GM12878 (cell line): ENCODE results near the gene CHST4. TPM values are rescaled to one million over a fixed set of nuclear protein-coding genes. Genes with fewer than 3 reads are reported as not detected.
A peak's percentile ranks its signal among the peaks of the same experiment; 100 is the strongest.

ENCODE experiments used
- ATF7 ChIP-seq: fragments of 450-650 bp; IDR thresholded peaks from 2 replicates; pipeline ENCODE4 v1.6.1; 2016; ENCODE audit warnings: low read depth, mild to moderate bottlenecking
- BRCA1 ChIP-seq: IDR thresholded peaks from 2 replicates; pipeline ENCODE4 v1.6.1; 2011; ENCODE audit warnings: low read depth, low read length, improper control_type of control experiment
- CREB1 ChIP-seq: IDR thresholded peaks from 2 replicates; pipeline ENCODE4 v1.6.1; 2012; ENCODE audit warnings: low read depth, mild to moderate bottlenecking, inconsistent platforms
- E2F8 ChIP-seq: fragments of 450-650 bp; IDR thresholded peaks from 2 replicates; pipeline ENCODE4 v1.6.1; 2018; ENCODE audit warnings: mild to moderate bottlenecking, low read depth, moderate library complexity; ENCODE audit not compliant: partially characterized antibody
- GABPA ChIP-seq: IDR thresholded peaks from 2 replicates; pipeline ENCODE4 v1.6.1; 2014; ENCODE audit warnings: antibody characterized with exemption, low read depth, mild to moderate bottlenecking, inconsistent platforms
- HCFC1 ChIP-seq: fragments of 150-350 bp; IDR thresholded peaks from 2 replicates; pipeline ENCODE4 v1.6.1; 2014; ENCODE audit warnings: low read length
- HSF1 ChIP-seq: fragments of 150-350 bp; IDR thresholded peaks from 2 replicates; pipeline ENCODE4 v1.6.1; 2014; ENCODE audit warnings: mild to moderate bottlenecking, low read depth, low read length
- JUND ChIP-seq: IDR thresholded peaks from 2 replicates; pipeline ENCODE4 v1.6.1; 2012; ENCODE audit warnings: low read depth, mild to moderate bottlenecking, low read length, improper control_type of control experiment, moderate library complexity
- MTA3 ChIP-seq: IDR thresholded peaks from 2 replicates; pipeline ENCODE4 v1.6.1; 2012; ENCODE audit warnings: low read length, inconsistent platforms, borderline replicate concordance
- MXI1 ChIP-seq: fragments of 150-350 bp; IDR thresholded peaks from 2 replicates; pipeline ENCODE4 v1.6.1; 2011; ENCODE audit warnings: low read depth, mild to moderate bottlenecking, inconsistent platforms, low read length, improper control_type of control experiment
- MYB ChIP-seq: fragments of 150-350 bp; IDR thresholded peaks from 2 replicates; pipeline ENCODE4 v1.6.1; 2014; ENCODE audit warnings: mild to moderate bottlenecking, low read depth, low read length, borderline replicate concordance
- POLR2AphosphoS5 ChIP-seq: IDR thresholded peaks from 2 replicates; pipeline ENCODE4 v1.6.1; 2011; ENCODE audit warnings: mild to moderate bottlenecking, low read length, inconsistent platforms
- SIX5 ChIP-seq: IDR thresholded peaks from 2 replicates; pipeline ENCODE4 v1.6.1; 2011; ENCODE audit warnings: mild to moderate bottlenecking, low read depth, low read length, moderate library complexity; ENCODE audit not compliant: severe bottlenecking
- SMAD5 ChIP-seq: IDR thresholded peaks from 2 replicates; pipeline ENCODE4 v1.6.1; 2016; ENCODE audit warnings: antibody characterized with exemption, low read depth
- SUZ12 ChIP-seq: fragments of 200-600 bp; sonication (generic); IDR thresholded peaks from one replicate; pipeline ENCODE4 v1.6.1; 2018; ENCODE audit warnings: antibody characterized with exemption, mild to moderate bottlenecking; ENCODE audit not compliant: unreplicated experiment
- TAF1 ChIP-seq: IDR thresholded peaks from 2 replicates; pipeline ENCODE4 v1.6.1; 2011; ENCODE audit warnings: mild to moderate bottlenecking, low read depth, low read length, borderline replicate concordance
- TCF3 ChIP-seq: IDR thresholded peaks from 2 replicates; pipeline ENCODE4 v1.6.1; 2012; ENCODE audit warnings: low read depth, mild to moderate bottlenecking, low read length, borderline replicate concordance; ENCODE audit not compliant: insufficient read depth
- YBX1 ChIP-seq: fragments of 450-650 bp; IDR thresholded peaks from 2 replicates; pipeline ENCODE4 v1.6.1; 2016; ENCODE audit warnings: antibody characterized with exemption
- ZNF207 ChIP-seq: fragments of 450-650 bp; IDR thresholded peaks from 2 replicates; pipeline ENCODE4 v1.6.1; 2014; ENCODE audit warnings: antibody characterized with exemption, mild to moderate bottlenecking, borderline replicate concordance
- ZNF24 ChIP-seq: fragments of 450-650 bp; IDR thresholded peaks from 2 replicates; pipeline ENCODE4 v1.6.1; 2017; ENCODE audit warnings: antibody characterized with exemption, mild to moderate bottlenecking
- ZNF592 ChIP-seq: fragments of 450-650 bp; IDR thresholded peaks from 2 replicates; pipeline ENCODE4 v1.6.1; 2017; ENCODE audit warnings: mild to moderate bottlenecking, moderate library complexity
- polyA plus RNA-seq, 11 experiments: library from polyadenylated mRNA; depleted of rRNA in 4 of 11; unstranded in 6 of 11; stranded (reverse) in 5 of 11; fragments of >200 nt; fragmentation: Nextera tagmentation in 4 of 11; fragmentation: Illumina TruSeq in 1 of 11; extraction: Ambion mirVana in 4 of 11; extraction: Trizol in 1 of 11; gene quantifications; 1 replicate in 1 of 11; 2 replicates in 10 of 11; pipeline versions ENCODE4 v1.2.1 to v1.2.3, GENCODE V29; 2011 to 2016; ENCODE audit warnings: inconsistent platforms in 2 of 11, missing spikeins in 2 of 11, low read depth in 1 of 11
- total RNA-seq, 4 experiments: library from RNA; depleted of rRNA in 3 of 4; stranded (reverse); fragments of >200 nt in 3 of 4; fragmentation: Illumina TruSeq in 1 of 4; extraction: Trizol in 1 of 4; gene quantifications; 2 replicates each; pipeline versions ENCODE4 v1.2.1 to v1.2.3, GENCODE V29; 2013 to 2021

CHST4 gene
- total and polyA plus RNA-seq, 10 of the 15 experiments (the other 5 are each of a cell fraction or from before 2014, with no cell fraction given) = 0.10 to 1.7 (median 0.79) TPM

GRCh38 chr16:71484006-71484893 is 42.0 kb upstream of the CHST4 start (continued):
- TF ChIP-seq HSF1 (no peak), GABPA (peak; percentile 92), SMAD5 (peak; percentile 58; the same call in 1 of the 2 replicates), MXI1 (no peak), ZNF207 (peak; percentile 63; the same call in 1 of the 2 replicates), YBX1 (no peak), HCFC1 (peak; percentile 66), ATF7 (peak; percentile 66), MTA3 (no peak), JUND (no peak), SUZ12 (no peak), ZNF24 (no peak), ZNF592 (no peak), TCF3 (peak; percentile 37; the same call in 1 of the 2 replicates), CREB1 (peak; percentile 94), SIX5 (no peak), POLR2AphosphoS5 (peak; percentile 97), E2F8 (peak; percentile 76), BRCA1 (no peak), MYB (no peak), TAF1 (peak; percentile 55; the same call in 1 of the 2 replicates)
